IPS-18a (cell line): ENCODE data around the gene PLCB4.

Experiments used
- H3K27ac ChIP-seq: one replicate; pipeline ENCODE4 v1.5.1; 2013; ENCODE audit warnings: low read length
- H3K27me3 ChIP-seq: one replicate; pipeline ENCODE4 v1.6.1; 2013; ENCODE audit warnings: mild to moderate bottlenecking, low read length; ENCODE audit not compliant: control insufficient read depth, insufficient read depth
- H3K36me3 ChIP-seq: one replicate; pipeline ENCODE4 v1.6.1; 2013; ENCODE audit warnings: low read depth, low read length; ENCODE audit not compliant: control insufficient read depth
- H3K4me1 ChIP-seq: one replicate; pipeline ENCODE4 v1.6.1; 2013; ENCODE audit warnings: low read depth, low read length; ENCODE audit not compliant: control insufficient read depth
- H3K4me3 ChIP-seq: one replicate; pipeline ENCODE4 v1.5.1; 2013; ENCODE audit warnings: low read length
- H3K9ac ChIP-seq: one replicate; pipeline ENCODE4 v1.6.1; 2013; ENCODE audit warnings: mild to moderate bottlenecking, low read length, moderate library complexity
- H3K9me3 ChIP-seq: one replicate; pipeline ENCODE4 v1.6.1; 2013; ENCODE audit warnings: low read depth, low read length; ENCODE audit not compliant: control insufficient read depth

Gene PLCB4

GRCh38 chr20:9186396-9186795 lies 117.5 kb downstream of the PLCB4 start:
- H3K4me1 ChIP-seq, result no peaks in the 10 kb centered on the region
- H3K4me3 ChIP-seq, result no peak overlapping the region
- H3K9ac ChIP-seq, result no peak overlapping the region
- H3K27me3 ChIP-seq, result no peaks in the 10 kb centered on the region
- H3K36me3 ChIP-seq, result no peaks in the 10 kb centered on the region
- H3K9me3 ChIP-seq, result no peaks in the 10 kb centered on the region
- H3K27ac ChIP-seq, result no peak overlapping the region

DNA sequence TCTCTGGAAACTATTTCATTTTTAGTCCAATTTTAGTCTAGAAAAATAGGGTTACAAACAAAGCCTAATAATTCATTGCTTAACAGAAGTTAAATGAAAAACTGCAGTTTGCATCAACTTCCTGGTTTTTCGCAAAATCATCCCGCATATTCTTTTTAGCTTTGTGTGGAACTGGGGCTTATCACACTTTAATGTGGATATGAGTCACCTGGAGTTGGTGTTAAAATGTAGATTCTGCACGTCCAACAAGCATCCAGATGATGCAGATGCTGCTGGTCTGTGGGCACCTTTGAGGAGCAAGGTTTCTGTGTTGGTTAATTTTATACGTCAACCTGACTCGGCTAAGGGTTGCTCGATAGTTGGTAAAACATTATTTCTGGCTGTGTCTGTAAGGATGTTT lies 126.1 kb downstream of the PLCB4 start:
- no peak overlapping the region for H3K4me3 ChIP-seq
- no peaks in the 10 kb centered on the region for H3K36me3 ChIP-seq
- no peak overlapping the region for H3K9ac ChIP-seq
- H3K4me1 ChIP-seq, result no peaks in the 10 kb centered on the region
- H3K27me3 ChIP-seq, result no peaks in the 10 kb centered on the region
- H3K9me3 ChIP-seq, result no peaks in the 10 kb centered on the region
- H3K27ac ChIP-seq, result no peak overlapping the region

DNA sequence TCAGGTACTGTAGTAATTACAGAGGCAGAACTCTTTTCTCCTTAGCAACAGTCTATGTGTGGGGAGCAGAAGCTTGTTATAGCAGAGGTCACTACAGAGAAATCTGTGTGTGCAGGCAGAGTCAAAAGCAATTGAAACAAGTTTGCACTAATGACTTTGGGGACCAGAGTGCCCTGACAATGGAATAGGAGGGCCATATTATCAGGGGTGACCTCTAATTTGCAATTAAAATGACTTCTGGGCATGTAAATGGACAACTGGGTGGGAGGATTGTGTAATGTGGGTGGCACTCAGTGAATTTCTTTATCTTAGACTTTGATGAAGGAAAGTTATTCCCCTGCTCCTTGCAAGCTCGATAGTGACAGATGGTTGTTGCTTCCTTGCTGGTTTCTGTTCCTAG lies 127.2 kb downstream of the PLCB4 start:
- H3K9ac ChIP-seq, result no peak overlapping the region
- no peaks in the 10 kb centered on the region for H3K9me3 ChIP-seq
- H3K27ac ChIP-seq, result no peak overlapping the region
- no peak overlapping the region for H3K4me3 ChIP-seq
- H3K4me1 ChIP-seq, result no peaks in the 10 kb centered on the region
- H3K36me3 ChIP-seq, result no peaks in the 10 kb centered on the region
- no peaks in the 10 kb centered on the region for H3K27me3 ChIP-seq

DNA sequence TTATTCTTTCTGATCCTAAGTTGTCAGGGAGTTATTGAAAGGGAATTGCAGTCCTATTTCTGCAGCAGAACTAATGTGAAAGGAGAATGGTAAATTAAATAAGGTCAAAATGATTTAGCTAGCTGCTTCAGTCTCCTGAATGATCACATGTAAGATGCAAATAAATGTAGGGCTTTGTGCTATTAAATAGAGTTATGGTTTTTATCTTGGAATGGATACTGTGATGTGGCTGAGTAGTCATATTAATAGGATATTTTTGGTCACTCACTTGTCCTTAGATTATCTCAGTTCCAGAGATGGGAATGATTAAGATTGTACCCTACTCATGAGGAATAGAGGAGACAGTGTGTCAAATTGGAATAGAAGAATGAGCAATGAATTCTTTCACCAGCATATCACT lies 129.6 kb downstream of the PLCB4 start:
- Histone ChIP-seq H3K27ac (no peak overlapping the region), H3K27me3 (no peaks in the 10 kb centered on the region)

DNA sequence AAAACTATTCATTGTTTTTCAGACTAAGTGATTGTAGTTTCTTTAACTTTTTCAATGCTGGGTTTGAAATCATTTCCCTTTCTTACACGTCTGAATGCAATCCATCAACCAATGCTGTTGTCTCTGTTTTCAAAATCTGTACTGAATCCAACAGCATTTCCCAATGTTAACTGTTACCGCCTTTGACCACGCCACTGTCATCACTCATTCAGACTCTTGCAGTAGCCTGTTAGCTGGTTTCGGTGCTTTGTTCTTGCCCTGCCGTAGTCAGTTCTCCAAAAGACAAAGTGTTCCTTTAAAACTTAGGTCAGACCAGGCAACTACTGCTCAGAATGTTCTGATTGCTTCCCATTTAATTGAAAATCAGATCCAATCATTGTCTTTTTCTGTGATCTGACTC lies 131.3 kb downstream of the PLCB4 start:
- Histone ChIP-seq H3K9me3 (no peaks in the 10 kb centered on the region), H3K27me3 (no peaks in the 10 kb centered on the region), H3K4me3 (no peak overlapping the region), H3K36me3 (no peaks in the 10 kb centered on the region), H3K4me1 (no peaks in the 10 kb centered on the region), H3K9ac (no peak overlapping the region), H3K27ac (no peak overlapping the region)

More for the DNA sequence above, 129.6 kb downstream of the PLCB4 start:
- no peak overlapping the region for H3K9ac ChIP-seq
- H3K36me3 ChIP-seq, result no peaks in the 10 kb centered on the region
- no peaks in the 10 kb centered on the region for H3K9me3 ChIP-seq
- no peaks in the 10 kb centered on the region for H3K4me1 ChIP-seq
- H3K4me3 ChIP-seq, result no peak overlapping the region

DNA sequence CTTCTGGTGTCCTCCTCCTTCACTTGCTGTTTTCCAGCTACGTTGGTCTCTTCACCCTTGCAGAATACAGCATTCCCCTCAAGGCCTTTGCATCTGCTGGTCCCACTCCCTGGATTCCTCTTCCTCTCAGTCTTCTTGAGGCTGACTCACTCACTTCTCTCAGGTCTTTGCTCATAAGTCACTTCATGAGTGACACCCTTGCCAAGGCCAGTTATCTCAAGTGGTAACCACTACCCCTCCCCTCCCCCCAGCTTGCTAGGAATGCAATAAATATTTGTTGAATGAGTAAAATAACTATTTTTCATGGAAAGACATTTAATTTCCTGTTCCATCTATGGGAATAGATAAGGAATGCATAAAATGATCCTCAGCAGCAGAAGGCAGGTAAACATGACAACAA lies 131.7 kb downstream of the PLCB4 start:
- Histone ChIP-seq H3K27me3 (no peaks in the 10 kb centered on the region), H3K9me3 (no peaks in the 10 kb centered on the region), H3K4me3 (no peak overlapping the region), H3K36me3 (no peaks in the 10 kb centered on the region), H3K4me1 (no peaks in the 10 kb centered on the region), H3K9ac (no peak overlapping the region), H3K27ac (no peak overlapping the region)

- H3K4me3 ChIP-seq, result no peak overlapping the region
- H3K9ac ChIP-seq, result no peak overlapping the region
- no peaks in the 10 kb centered on the region for H3K9me3 ChIP-seq
- no peak overlapping the region for H3K27ac ChIP-seq
- H3K27me3 ChIP-seq, result no peaks in the 10 kb centered on the region
- H3K36me3 ChIP-seq, result no peaks in the 10 kb centered on the region
- no peaks in the 10 kb centered on the region for H3K4me1 ChIP-seq
Measured at GRCh38 chr20:9202420-9203080, 133.7 kb downstream of the PLCB4 start.

DNA sequence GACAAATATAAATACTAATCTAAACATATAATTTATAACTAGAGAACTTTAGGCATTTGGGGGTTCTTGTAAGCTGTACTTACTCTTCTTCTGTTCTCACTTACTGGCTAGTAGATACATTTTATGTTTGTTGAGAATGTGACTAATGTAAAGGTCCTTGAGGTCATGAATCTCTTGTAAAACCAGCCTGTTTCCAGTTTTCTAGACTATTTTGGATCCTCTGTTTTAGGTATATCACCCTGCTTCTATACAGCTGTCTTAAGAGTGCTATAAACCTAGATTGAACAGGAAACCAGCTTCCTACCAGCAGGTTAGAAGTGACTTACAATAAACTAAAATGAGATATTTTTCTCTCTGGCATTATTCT lies 134.2 kb downstream of the PLCB4 start:
- no peaks in the 10 kb centered on the region for H3K36me3 ChIP-seq
- no peaks in the 10 kb centered on the region for H3K4me1 ChIP-seq
- no peak overlapping the region for H3K4me3 ChIP-seq
- H3K9me3 ChIP-seq, result no peaks in the 10 kb centered on the region
- no peaks in the 10 kb centered on the region for H3K27me3 ChIP-seq
- no peak overlapping the region for H3K9ac ChIP-seq
- H3K27ac ChIP-seq, result no peak overlapping the region

- Histone ChIP-seq H3K9ac (no peak overlapping the region), H3K4me1 (no peaks in the 10 kb centered on the region), H3K4me3 (no peak overlapping the region), H3K27me3 (no peaks in the 10 kb centered on the region), H3K36me3 (no peaks in the 10 kb centered on the region), H3K9me3 (no peaks in the 10 kb centered on the region), H3K27ac (no peak overlapping the region)
Measured at GRCh38 chr20:9204979-9205378, 136.1 kb downstream of the PLCB4 start.

- H3K4me1 ChIP-seq, result no peaks in the 10 kb centered on the region
- no peaks in the 10 kb centered on the region for H3K9me3 ChIP-seq
- no peaks in the 10 kb centered on the region for H3K27me3 ChIP-seq
- no peak overlapping the region for H3K9ac ChIP-seq
- H3K36me3 ChIP-seq, result no peaks in the 10 kb centered on the region
- no peak overlapping the region for H3K27ac ChIP-seq
- no peak overlapping the region for H3K4me3 ChIP-seq
Measured at GRCh38 chr20:9206486-9206885, 137.6 kb downstream of the PLCB4 start.

DNA sequence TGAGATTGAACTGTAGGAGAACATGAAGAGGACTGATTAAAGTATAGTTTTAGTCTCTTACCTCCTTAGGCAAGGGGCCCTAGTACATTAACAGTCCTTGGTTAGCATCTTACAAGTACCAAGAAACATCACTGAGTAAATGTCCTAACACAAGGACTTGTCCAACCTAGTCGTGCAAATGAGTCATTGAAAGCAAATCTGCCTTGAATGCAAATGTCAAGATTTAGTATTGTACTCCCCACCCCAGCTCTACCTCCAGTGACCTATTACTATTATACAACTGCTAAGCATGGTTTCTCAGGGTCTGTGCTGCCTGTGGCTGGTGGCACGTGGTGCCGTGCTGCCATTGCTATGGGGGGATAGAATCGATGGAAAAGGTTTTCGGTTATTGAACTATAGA lies 138.4 kb downstream of the PLCB4 start:
- H3K9ac ChIP-seq, result no peak overlapping the region

DNA sequence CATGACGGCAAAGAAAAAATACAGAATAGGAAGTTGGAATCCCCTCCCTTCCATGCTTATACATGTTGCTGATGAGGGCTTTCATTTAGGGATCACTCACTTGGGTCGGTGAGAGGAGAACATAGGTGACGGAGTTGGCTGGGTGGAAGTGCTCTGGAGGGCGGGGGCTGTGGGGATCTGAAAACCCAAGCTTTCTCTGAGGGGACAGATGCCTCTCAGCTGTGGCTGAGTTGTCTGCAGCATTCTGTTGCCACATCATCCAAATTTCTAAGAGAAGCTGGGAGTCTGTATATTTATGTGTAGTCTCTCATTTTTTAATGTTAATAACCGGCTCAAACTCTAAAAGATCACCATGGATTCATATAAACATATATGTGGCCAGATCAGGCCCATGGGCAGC lies 141.5 kb downstream of the PLCB4 start:
- Histone ChIP-seq H3K27me3 (no peaks in the 10 kb centered on the region), H3K4me3 (no peak overlapping the region), H3K9me3 (no peaks in the 10 kb centered on the region), H3K4me1 (no peaks in the 10 kb centered on the region), H3K9ac (no peak overlapping the region), H3K36me3 (no peaks in the 10 kb centered on the region), H3K27ac (no peak overlapping the region)

More for the DNA sequence above, 138.4 kb downstream of the PLCB4 start:
- H3K9me3 ChIP-seq, result no peaks in the 10 kb centered on the region
- no peaks in the 10 kb centered on the region for H3K4me1 ChIP-seq
- H3K36me3 ChIP-seq, result no peaks in the 10 kb centered on the region
- H3K4me3 ChIP-seq, result no peak overlapping the region
- H3K27me3 ChIP-seq, result no peaks in the 10 kb centered on the region
- H3K27ac ChIP-seq, result no peak overlapping the region
